ENCODE data around the gene TSEN54.

TSEN54 gene

DNA sequence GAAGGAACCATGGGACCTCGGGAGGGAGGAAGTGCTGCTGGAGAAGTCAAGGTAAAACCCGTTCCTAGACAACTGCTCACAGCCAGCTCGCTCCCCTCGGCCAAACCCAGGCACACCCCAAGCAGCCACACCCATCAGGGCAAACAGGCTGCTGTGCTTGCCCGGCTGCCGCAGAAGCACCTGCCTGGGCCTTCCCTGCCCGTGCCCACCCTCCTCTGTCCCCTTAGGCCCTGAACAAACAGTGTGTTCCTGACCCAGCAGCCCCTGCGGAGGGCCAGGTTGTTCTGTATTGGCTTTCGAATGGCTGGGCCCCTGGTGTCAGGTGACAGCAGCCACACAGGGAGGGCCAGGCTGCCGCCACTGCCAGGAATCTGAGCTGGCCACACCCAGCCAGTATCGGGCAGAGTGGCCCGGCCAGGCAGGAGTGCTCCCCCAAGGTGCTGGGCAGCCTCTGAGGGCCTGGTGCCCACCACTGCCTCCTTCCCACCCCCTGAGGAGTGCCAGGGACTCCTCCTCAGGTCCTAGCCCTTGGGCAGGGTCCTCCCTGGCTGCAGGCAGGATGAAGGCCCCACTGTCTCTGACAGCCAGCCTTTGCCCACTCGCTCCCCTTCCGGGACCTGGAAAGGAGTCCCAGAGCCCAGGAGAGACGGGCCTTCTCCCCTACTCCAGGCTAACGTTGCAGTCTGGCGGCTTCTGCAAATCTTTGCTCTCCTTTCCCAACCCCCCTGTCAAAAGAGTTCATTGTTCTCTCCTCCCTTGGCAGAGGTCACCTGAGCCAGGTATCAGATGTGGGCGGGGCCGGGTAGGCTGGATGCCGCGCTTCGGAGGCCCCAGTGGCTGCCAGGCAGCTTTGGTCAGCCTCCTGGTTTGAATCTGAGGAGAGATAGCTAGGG is 33.2 kb downstream of the TSEN54 start:
- no peak for DNase-seq

DNA sequence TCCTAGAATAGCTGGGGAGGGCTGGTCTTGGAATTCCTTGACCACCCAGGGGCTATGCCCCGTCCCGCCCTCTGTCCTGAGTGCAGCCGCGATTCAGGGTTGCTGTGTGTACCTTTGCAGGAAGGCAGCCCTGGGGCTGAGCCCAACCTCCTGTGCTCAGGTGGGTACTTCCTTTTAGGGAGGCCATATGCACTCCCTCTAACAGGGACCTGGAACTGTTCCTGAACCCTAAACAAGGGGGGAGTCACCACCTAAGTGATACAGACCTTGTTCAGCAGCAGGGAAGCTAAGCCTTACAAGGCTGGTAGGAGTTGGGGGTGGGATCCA is 33.8 kb downstream of the TSEN54 start:
- no peak for DNase-seq

DNA sequence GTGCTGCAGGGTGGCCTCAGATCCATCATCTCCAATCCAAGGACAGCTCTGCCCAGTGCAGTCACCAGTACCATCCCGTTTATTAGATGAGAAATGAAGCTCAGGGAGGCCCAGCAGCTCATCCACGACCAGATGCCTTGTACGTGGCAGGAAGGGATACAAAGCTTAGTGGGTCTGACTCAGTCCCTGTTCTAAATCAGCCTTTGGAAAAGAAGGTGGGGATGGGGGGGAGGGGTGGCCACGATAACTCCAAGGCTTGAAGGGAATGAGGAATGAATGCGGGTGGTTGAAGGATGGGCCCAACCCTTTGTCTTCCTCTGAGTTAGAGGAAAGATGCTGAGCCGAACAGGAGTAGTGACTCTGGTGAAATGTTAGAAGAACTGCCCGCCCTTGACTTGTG is 34.9 kb downstream of the TSEN54 start:
- no peak for DNase-seq

DNA sequence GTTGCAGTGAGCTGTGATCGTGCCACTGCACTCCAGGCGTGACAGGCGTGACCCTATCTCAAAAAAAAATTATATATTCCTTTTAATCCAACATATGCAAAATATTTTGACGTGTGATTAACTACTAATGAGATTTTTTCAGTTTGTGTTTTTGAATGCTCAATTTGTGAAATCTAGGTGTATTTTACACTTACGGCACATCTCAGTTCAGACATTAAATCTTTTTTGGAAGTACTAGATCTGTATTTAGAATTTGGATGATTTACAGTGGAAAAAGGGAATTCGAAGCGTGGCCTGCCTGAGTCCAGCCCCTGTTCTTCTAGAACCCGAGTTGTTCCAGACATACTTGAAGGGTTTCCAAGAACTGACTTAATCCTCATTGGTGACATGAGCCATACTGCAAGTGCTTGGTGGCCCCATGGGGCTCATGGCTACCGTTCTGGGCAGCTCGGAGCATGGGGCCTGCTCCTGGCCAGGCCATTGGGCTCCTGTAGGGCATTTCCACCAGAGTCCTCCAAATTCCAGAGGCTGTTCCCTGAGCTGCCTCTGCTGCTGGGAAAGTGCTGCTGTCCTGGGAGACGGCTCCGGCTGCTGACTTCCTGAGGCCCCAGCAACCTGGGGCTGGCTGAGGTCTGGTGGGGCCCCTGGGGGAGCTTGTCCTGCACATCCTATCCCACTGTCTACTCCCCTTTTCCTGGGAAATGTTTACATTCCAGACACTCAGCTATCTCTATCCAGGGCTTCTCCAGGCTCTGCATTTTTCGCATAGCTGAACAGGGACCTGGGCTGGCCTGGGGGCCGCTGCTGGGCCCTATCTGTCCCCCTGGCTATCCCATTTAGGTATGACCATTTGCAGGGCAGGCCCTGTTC is 36.3 kb downstream of the TSEN54 start:
- DNase-seq = no peak

DNA sequence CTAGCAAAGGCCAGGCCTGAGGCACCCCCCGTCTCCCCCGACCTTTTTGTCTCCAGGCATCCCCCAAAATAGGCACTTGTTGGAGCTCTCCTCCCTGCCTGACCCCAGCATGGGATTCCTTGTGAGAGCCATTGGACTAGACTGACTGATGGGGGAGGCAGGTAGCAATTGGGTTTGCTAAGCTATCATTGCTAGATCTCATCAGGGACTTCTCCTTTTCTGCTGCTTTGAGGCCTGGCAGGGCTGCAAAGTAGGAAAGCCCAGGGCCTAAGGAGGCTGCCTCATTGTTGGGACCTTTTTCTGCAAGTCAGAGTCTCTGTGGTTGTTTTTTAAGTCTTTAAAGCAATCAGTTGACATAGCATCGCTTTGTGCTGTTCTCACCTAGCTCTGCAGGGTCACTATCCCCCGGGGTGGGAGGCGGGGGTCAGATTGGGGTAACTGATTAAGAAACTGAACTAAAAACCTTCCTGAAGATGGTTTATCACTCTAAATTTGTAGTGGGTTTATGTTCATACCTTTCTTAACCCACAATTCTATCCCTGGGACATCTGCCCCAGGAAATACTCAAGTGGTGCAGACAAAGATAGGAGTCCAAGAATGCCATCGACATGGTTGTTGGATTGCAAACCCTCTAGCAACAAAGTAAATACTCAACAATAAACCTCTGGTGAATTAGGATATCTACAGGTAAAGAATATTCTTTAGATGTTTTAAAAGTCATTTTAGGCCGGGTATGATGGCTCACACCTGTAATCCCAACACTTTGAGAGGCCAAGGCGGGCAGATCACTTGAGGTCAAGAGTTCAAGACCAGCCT is 37.2 kb downstream of the TSEN54 start:
- DNase-seq = no peak

DNA sequence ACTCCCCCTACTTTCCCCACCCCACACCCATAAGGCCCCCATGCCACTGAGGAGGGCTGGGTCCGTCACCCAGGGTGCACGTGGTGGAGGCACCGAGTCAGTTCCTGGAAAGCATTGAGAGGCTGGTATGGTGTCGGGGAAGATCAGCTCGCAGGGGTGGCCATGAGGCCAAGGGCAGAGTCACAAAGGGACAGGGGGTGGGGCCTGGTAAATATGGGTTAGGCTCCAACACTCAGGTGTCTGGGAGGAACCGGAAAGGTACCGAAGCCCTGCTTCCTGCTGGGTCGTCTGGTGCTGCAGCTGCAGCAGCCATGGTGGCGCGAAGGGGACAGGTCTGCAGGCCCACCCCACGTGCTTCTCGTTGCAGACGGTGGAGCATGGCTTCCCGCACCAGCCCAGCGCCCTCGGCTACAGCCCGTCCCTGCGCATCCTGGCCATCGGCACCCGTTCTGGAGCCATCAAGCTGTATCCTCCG is 39.4 kb downstream of the TSEN54 start:
- no peak for DNase-seq

DNA sequence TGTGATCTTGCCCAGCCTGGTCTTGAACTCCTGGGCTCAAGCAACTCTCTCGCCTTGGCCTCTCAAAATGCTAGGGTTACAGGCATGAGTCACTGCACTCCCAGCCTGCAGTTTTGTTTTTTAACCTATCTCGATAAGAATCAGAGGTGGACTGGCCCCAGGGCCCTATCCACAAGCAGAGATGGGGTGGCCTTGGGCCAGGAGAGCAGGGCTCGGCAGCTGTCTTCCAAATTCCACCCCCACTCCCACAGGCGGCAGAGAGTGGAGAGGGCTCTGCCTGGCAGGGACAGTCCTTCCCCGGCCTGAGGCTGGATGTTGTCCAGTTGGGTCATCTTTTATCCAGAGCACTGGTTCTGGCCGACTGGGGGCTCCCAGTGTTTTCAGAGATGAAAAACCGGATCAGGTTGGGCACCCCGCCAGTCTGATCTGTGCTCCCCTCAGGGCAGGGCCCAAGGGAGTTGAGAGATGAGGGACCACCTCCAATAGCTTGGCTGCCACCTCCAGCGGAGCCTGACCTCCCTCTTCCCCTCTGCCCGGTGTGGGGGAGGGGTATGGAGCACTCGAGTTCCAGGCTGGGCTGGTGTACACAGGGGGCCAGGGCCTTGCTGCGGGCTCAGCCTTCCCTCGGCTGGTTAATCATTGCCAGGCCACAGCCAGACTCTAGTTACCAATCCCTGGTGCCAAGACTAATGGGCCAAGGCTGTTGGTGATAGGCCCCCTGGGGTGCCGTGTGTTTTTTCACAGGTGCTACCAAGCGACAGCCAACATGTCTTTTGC is 40.9 kb downstream of the TSEN54 start:
- DNase-seq = no peak

DNA sequence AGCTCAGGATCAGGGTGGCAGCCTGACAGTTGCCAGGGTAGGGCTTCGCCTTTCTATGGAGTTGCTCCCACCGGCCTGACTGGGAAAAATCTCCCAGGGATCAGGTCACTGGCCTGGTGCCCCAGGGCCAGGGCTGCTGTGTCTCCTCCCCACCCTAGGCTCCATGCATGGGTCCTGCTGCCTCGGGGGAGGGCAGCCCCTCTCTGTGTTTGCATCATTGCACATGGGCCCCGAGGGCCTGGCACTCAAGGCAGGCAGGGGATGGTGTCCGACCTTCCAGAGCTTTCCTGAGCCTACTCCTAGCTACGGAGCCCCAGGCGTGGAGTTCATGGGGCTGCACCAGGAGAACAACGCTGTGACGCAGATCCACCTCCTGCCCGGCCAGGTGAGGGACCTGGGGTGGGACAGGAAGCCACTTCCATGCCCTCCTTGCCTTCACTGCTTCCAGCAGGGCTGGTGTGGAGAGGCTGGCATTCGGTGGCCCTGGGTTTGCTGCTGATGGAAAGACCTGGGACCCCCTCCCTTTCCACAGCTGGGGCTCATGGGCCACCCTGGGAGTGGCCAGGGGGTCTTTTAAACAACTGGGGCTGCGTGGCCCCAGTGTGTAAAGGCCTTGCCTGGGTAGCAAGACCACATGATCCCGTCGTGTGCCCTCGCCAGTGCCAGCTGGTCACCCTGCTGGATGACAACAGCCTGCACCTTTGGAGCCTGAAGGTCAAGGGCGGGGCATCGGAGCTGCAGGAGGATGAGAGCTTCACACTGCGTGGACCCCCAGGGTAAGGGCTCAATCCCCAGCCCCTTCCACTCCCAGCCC is 41.7 kb downstream of the TSEN54 start:
- DNase-seq = no peak

DNA sequence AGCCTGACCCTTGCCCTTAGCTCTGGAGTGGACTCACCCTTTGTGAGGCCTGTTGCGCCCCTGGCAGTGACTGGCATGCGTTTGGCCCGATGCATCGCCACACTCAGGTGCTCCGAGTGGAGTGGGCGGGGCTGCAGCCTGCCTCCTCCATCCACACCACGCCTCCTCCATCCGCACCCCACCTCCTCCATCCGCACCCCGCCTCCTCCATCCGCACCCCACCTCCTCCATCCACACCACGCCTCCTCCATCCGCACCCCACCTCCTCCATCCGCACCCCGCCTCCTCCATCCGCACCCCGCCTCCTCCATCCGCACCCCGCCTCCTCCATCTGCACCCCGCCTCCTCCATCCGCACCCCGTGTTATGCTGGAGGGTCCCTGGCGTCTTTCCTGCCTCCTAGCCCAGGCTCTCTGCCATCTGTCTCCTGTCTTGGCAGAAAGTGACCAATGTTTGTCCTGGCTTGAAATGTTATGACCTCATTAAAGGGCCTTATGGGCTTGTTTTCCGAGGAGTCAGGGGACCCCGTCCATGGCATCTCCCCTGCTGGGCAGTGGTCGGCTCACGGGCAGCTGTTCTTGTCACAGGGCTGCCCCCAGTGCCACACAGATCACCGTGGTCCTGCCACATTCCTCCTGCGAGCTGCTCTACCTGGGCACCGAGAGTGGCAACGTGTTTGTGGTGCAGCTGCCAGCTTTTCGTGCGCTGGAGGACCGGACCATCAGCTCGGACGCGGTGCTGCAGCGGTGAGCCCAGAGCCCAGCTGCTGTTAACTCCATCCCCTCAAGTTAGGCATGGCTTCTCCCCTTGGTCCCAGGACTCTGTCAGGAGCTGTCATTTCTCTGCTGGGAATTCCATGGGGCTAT is 42.6 kb downstream of the TSEN54 start:
- no peak for DNase-seq

DNA sequence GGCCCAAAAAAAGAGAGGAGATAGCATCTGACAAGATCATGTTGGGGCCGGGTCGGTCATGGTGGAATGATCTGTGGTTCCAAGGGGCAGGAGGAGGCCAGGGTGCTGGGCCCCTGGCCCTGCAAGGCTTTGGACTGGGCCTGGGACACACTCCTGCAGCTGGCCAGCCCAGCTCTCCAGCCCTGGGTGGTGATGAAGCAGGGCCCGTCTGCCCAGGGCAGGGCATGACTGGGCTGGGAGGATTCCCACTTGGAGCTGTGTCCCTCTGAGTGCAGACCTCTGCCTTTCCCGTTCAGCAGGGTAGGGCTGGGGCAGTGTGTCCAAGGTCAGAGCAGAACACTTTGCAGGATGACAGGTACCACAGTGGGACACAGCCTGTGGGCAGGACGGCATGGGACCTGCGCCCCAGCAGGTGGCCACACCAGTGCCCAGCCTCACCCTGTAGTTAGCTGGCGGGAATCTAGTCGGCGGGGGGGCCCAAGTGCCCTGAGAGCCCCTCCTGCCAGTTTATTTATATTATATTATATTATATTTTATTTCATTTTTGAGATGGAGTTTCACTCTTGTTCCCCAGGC is 43.7 kb downstream of the TSEN54 start:
- DNase-seq = no peak

DNA sequence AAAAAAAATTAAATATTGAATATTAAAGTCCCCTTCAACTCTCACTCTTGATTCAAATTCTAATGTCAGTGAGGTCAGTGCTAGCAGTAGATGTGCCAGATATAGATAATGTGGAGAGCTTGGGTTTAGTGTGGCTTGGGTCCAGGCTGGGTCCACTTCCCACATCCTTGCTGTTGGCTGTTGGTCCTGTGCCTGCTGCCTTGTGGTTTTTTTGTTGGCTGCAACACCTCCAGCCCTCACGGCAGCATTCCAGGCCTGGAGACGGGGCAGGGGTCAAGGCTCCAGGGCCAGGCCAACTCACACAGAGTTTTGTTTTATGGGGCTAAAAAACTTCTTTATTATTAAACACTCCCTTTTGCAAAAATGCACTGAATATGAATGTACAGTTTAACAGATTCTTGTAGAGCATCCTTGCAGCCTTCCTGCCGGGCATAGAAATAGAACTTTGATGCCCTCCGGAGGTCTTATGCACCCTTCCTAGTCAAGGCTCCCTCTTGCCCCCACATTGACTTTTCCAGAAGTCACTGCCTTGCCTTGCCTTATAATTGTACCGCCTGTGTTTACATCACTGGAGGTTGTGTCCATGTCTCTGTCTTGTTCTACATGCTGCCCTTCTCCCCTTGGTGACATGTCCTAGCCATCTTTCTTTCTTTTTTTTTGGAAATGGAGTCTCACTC is 45.7 kb downstream of the TSEN54 start:
- DNase-seq = no peak

DNA sequence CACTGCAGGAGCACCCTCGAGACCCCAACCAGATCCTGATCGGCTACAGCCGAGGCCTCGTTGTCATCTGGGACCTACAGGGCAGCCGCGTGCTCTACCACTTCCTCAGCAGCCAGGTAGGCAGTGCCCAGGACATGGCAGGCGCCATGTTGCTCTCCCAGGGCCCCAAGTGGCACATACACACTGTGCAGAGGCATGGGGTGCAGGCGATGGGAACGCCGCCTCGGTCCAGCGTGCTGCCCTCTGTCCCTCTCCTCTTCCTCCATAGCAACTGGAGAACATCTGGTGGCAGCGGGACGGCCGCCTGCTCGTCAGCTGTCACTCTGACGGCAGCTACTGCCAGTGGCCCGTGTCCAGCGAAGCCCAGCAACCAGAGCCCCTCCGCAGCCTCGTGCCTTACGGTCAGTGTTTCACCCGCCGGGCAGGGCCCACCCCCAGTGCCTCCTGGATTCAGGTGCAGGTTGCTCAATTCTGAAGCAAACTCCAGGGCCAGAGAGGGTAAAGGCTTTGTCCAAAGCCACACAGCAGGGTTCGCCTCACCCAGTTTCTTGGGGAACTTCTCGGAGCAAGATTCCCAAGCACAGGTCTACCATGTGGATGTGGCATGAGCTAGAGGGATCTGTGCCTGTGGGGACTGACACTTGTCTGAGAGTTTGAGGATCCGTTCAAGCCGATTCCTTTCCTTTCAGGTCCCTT is 46.9 kb downstream of the TSEN54 start:
- DNase-seq = no peak

DNA sequence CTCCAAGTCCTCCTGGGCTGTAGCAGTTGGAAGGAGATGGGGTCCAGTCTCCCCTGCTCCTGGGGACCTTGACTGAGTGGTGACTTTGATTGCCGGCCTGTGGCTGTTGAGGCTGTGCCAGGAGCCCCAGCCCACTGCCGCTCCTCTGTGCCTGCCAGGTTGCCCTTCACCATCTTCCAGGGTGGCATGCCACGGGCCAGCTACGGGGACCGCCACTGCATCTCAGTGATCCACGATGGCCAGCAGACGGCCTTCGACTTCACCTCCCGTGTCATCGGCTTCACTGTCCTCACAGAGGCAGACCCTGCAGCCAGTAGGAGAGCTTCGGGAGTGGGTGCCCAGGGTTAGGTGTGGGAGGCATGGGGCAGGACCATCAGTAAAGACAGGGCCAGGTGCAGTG is 47.9 kb downstream of the TSEN54 start:
- DNase-seq = no peak

DNA sequence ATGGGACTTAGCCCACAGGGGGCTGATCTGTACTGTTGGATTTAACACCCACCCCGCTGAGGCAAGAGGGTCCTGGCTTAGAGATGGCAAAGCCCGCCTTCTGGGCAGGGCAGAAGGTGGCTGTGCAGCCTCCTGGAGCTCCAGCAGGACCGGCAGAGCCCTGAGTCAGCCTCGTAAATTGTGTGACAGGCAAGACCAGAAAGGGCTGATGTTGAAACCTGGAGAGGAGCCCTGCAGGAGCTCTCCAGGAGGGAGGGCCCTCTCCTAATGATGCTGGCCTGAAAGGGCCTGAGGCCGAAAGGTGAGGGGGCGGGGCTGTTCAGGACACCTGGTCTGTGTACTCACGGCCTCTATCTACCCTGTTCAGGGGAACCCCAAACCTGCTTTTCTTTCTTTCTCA is 48.7 kb downstream of the TSEN54 start:
- DNase-seq = no peak

DNA sequence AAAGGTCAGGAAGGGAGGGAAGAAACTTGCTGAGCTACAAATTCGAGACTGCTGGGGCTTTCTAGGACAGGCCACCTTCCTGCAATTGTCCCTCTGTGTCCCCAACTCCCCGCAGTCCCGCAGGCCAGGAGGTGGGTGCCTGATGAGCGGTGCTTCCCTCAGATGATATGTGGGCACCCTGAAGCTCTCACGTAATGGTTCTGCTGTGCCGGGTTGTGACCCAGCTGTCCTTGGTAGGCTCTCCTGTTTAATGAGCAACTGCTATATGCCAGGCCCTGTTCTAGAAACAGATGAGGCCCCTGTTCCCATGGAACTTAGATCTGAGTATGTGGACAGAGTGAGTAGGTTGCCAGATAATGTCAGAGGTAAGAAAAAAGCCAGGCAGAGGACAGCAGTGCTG is 49.3 kb downstream of the TSEN54 start:
- no peak for DNase-seq

DNA sequence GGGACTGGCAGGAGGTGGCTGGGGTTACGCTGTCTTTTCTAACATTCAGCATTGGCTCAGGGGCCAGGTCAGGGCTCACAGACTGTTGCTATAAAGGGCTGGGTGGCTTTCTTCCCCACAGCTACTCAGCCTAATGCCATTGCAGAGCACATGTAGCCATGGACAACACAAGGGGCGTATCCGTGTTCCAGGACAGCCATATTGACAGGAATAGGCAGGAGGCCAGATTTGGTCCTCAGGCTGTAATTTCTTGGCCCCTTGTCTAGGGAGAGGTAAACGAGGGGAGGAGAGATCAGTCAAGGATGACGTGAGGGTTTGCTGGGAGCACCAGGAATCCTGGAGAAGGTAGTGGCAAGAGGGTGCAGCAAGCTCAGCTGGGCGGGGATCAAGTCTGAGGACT is 50.1 kb downstream of the TSEN54 start:
- DNase-seq = no peak

DNA sequence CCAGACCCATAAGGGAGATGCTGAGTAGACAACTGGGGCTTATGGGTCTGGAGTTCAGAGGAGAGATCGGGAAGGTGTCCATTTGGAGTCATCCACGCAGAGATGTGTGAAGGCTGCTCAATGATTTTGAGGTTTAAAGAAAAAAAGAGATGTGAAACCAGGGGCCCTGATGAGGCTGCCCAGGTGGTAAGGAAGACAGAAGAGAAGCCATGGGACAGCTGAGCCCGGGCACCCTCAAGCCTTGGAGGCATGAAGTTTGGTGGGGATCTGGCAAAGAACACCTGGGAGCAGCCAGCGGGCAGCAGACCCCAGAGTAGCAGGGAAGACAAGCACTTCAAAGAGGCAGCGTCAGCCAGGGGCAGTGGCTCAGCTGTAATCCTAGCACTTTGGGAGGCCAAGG is 50.5 kb downstream of the TSEN54 start:
- DNase-seq = no peak

DNA sequence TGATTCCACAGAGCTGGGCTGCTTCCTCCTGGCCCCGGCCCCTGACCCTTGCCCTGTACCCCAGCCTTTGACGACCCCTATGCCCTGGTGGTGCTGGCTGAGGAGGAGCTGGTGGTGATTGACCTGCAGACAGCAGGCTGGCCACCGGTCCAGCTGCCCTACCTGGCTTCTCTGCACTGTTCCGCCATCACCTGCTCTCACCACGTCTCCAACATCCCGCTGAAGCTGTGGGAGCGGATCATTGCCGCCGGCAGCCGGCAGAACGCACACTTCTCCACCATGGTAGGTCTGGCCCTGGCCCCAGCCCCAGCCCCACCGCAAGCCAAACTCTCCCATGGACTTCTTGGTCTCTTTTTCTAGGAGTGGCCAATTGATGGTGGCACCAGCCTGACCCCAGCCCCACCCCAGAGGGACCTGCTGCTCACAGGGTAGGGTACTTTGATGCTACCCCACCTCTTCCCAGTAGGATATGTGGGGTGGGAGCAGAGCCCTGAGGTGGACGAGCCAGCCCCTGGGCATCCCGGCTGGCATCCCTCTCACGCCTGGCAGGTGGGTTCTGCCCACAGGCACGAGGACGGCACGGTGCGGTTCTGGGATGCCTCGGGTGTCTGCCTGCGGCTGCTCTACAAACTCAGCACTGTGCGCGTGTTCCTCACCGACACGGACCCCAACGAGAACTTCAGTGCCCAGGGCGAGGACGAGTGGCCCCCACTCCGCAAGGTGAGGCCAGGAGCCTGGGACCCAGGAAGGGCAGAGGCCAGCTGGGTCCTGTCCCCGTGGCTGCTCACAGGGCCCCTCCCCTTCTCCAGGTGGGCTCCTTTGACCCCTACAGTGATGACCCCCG is 52.3 kb downstream of the TSEN54 start:
- no peak for DNase-seq
